Activated T-helper 2 cell treated with anti-CD3 and anti-CD28 coated beads, Interferon-gamma antibody, Interleukin-2, Interleukin-4, amounts not matched to agents 10 μg/mL and 5 μg/mL and 100 μg/mL, durations not matched to agents 14 hours and 24 hours and 36 hours (primary cell): ENCODE measurements around the gene ANKRD12. TPM values are rescaled to one million over a fixed set of nuclear protein-coding genes. Genes with fewer than 3 reads are reported as not detected.

Experiments used
- DNase-seq: peaks from one replicate; pipeline ENCODE4 v3.0.0; 2021; ENCODE audit warnings: low spot score
- H3K27ac Mint-ChIP-seq: one replicate; pipeline ENCODE4 v1.8.0; 2021; ENCODE audit warnings: mixed read lengths
- H3K27me3 Mint-ChIP-seq: one replicate; pipeline ENCODE4 v1.8.0; 2021; ENCODE audit warnings: low read depth, mixed read lengths
- H3K36me3 Mint-ChIP-seq: one replicate; pipeline ENCODE4 v1.8.0; 2021; ENCODE audit warnings: low read depth, mixed read lengths
- H3K4me1 Mint-ChIP-seq: one replicate; pipeline ENCODE4 v1.8.0; 2021; ENCODE audit warnings: low read depth, mixed read lengths
- H3K4me3 Mint-ChIP-seq: one replicate; pipeline ENCODE4 v1.8.0; 2021; ENCODE audit warnings: low read depth, mild to moderate bottlenecking, moderate library complexity, mixed read lengths
- H3K9me3 Mint-ChIP-seq: one replicate; pipeline ENCODE4 v1.8.0; 2021; ENCODE audit warnings: mixed read lengths
- intact Hi-C: fragments of 100-400 bp; cut with micrococcal nuclease; formaldehyde crosslinking; loops from one replicate; pipeline ENCODE4 v1.15.1; 2023
- total RNA-seq: library from RNA; stranded (reverse); gene quantifications from 2 replicates; pipeline ENCODE4 v1.2.3, GENCODE V29; 2022

The ANKRD12 gene
- total RNA-seq, 1 donor from 2014 or later = 68.7 TPM

DNA sequence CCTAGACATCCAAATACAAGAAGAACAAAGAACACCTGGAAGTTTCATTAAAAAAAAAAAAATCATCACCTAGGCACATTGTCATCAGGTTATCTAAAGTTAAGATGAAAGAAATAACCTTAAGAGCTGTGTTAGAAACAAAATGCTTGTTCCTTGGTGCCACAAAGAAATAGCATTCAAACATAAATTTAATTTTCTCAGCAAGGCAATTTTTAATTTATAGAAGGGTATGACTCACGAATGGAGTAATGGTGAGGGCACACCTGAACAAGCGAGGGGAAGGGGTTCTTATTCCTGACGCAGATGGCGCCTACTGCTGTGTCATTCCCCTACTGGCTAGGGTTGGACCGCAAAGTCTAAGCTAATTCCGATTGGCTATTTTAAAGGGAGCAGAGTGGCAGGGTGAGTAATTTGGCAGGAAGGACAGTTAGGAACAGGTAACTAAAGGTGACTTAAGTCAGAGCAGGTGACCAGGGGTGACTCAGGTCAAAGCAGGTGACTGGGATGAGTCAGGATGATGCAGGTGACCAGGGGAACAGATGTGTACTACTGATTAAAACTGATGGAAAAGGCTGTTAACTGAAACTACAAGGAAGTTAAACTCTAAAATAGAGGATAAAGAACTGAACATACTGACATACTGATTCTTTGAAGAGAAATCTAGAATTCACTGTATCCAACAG is 167.9 kb downstream of the ANKRD12 start:
- H3K36me3 Mint-ChIP-seq = no peaks in the 10 kb centered on the region
- peaks cover 11% of the 10 kb centered on the region for H3K9me3 Mint-ChIP-seq
- no peak for DNase-seq
- peaks cover 7% of the 10 kb centered on the region for H3K27me3 Mint-ChIP-seq
- H3K4me1 Mint-ChIP-seq = no peaks in the 10 kb centered on the region
- no peak overlapping the region for H3K4me3 Mint-ChIP-seq
- intact Hi-C loops = no loop called here
- H3K27ac Mint-ChIP-seq = no peak overlapping the region

GRCh38 chr18:9319333-9319732 is 182.8 kb downstream of the ANKRD12 start:
- DNase-seq = no peak
- peaks cover 18% of the 10 kb centered on the region for H3K27me3 Mint-ChIP-seq
- H3K4me3 Mint-ChIP-seq = no peak overlapping the region

DNA sequence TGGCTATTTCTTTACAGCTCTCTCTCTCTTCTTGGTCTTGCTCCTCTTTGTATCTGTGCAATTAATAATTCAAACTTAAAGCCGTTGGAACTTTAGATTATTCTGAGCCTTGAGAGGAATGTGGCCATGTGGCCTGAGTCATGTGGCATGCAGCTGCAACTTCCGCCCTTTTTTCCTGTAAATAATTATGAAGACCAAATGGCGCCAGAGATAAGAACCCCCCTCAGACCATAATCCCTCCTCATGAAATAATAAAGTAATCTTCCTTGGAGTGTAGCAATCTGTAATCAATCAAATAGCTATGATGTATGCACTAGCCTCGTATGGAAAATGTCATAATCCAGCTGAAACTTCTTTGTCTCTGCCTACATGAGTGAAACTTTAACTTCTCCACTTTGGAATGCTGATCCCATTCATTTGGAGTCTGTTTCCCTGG is 184.5 kb downstream of the ANKRD12 start:
- intact Hi-C loops = no loop called here
- no peak for DNase-seq
- Mint-ChIP-seq H3K4me3 (no peak overlapping the region), H3K4me1 (no peaks in the 10 kb centered on the region), H3K27me3 (peaks cover 19% of the 10 kb centered on the region), H3K27ac (no peak overlapping the region), H3K36me3 (no peaks in the 10 kb centered on the region), H3K9me3 (no peaks in the 10 kb centered on the region)

More at GRCh38 chr18:9319333-9319732, 182.8 kb downstream of the ANKRD12 start:
- H3K36me3 Mint-ChIP-seq = no peaks in the 10 kb centered on the region
- intact Hi-C loops = no loop called here
- H3K9me3 Mint-ChIP-seq = no peaks in the 10 kb centered on the region
- no peaks in the 10 kb centered on the region for H3K4me1 Mint-ChIP-seq
- H3K27ac Mint-ChIP-seq = no peak overlapping the region

DNA sequence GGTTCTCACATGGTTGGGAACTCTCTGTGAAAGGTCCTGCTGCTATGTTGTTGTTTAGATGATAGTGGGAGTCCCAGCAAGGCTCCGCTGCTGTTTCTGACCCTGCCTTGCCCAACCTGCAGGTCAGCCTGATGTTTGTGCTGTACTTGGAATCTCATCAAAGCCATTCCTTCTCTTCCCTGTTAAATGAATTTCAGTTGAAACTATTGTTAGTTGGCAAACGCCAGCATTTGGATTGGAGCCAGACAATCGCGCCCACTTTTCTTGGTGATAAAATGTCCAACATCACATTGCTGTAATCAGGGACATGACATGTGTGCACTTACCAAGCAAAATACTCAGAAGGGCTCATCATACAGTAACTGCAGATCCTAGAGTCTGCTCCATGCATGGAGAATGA is 185.2 kb downstream of the ANKRD12 start:
- H3K4me3 Mint-ChIP-seq = no peak overlapping the region
- intact Hi-C loops = no loop called here
- H3K36me3 Mint-ChIP-seq = no peaks in the 10 kb centered on the region
- H3K9me3 Mint-ChIP-seq = no peaks in the 10 kb centered on the region
- no peaks in the 10 kb centered on the region for H3K4me1 Mint-ChIP-seq
- peaks cover 26% of the 10 kb centered on the region for H3K27me3 Mint-ChIP-seq
- no peak overlapping the region for H3K27ac Mint-ChIP-seq
- DNase-seq = no peak

- intact Hi-C loops = no loop called here
- no peak overlapping the region for H3K27ac Mint-ChIP-seq
- no peaks in the 10 kb centered on the region for H3K36me3 Mint-ChIP-seq
- H3K4me3 Mint-ChIP-seq = no peak overlapping the region
- no peak for DNase-seq
- peaks cover 30% of the 10 kb centered on the region for H3K27me3 Mint-ChIP-seq
- H3K9me3 Mint-ChIP-seq = no peaks in the 10 kb centered on the region
- no peaks in the 10 kb centered on the region for H3K4me1 Mint-ChIP-seq
Observed at GRCh38 chr18:9322744-9323143, 186.2 kb downstream of the ANKRD12 start.

- DNase-seq = no peak
- Mint-ChIP-seq H3K27ac (no peak overlapping the region), H3K4me3 (no peak overlapping the region), H3K4me1 (no peaks in the 10 kb centered on the region), H3K36me3 (no peaks in the 10 kb centered on the region), H3K27me3 (peaks cover 35% of the 10 kb centered on the region), H3K9me3 (peaks cover 4% of the 10 kb centered on the region)
- intact Hi-C loops = no loop called here
Observed at GRCh38 chr18:9323750-9324445, 187.3 kb downstream of the ANKRD12 start.

GRCh38 chr18:9325716-9326115 is 189.1 kb downstream of the ANKRD12 start:
- intact Hi-C loops = no loop called here
- peaks cover 6% of the 10 kb centered on the region for H3K9me3 Mint-ChIP-seq

GRCh38 chr18:9328776-9329175 is 192.2 kb downstream of the ANKRD12 start:
- intact Hi-C loops = no loop called here
- H3K36me3 Mint-ChIP-seq = no peaks in the 10 kb centered on the region
- no peak overlapping the region for H3K27ac Mint-ChIP-seq
- DNase-seq = no peak
- H3K4me3 Mint-ChIP-seq = no peak overlapping the region
- peaks cover 47% of the 10 kb centered on the region for H3K27me3 Mint-ChIP-seq
- peaks cover under 1% of the 10 kb centered on the region for H3K4me1 Mint-ChIP-seq
- peaks cover 6% of the 10 kb centered on the region for H3K9me3 Mint-ChIP-seq

More at GRCh38 chr18:9325716-9326115, 189.1 kb downstream of the ANKRD12 start:
- no peaks in the 10 kb centered on the region for H3K36me3 Mint-ChIP-seq
- H3K4me3 Mint-ChIP-seq = no peak overlapping the region
- no peak for DNase-seq
- H3K4me1 Mint-ChIP-seq = no peaks in the 10 kb centered on the region
- H3K27ac Mint-ChIP-seq = no peak overlapping the region
- H3K27me3 Mint-ChIP-seq = peaks cover 44% of the 10 kb centered on the region

DNA sequence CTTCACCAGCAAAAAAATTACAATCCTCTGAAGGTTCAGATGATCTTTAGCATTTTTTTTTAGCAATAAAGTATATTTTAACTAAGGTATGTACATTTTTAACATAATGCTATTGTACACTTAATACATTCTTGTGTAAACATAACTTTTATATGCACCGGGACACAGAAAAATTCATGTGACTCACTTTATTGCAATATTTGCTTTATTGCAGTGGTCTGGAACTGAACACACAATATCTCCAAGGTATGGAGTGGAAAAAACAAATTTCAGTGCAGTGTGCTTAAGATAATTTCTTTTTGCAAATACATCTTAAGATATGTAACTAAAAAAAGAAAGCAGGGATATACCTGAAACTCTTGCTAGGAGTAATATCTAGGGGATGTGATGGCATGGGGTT is 192.9 kb downstream of the ANKRD12 start:
- H3K4me1 Mint-ChIP-seq = peaks cover 1% of the 10 kb centered on the region
- DNase-seq = no peak
- intact Hi-C loops = no loop called here
- H3K36me3 Mint-ChIP-seq = no peaks in the 10 kb centered on the region
- peaks cover 6% of the 10 kb centered on the region for H3K9me3 Mint-ChIP-seq
- H3K27ac Mint-ChIP-seq = no peak overlapping the region
- peaks cover 50% of the 10 kb centered on the region for H3K27me3 Mint-ChIP-seq
- no peak overlapping the region for H3K4me3 Mint-ChIP-seq

DNA sequence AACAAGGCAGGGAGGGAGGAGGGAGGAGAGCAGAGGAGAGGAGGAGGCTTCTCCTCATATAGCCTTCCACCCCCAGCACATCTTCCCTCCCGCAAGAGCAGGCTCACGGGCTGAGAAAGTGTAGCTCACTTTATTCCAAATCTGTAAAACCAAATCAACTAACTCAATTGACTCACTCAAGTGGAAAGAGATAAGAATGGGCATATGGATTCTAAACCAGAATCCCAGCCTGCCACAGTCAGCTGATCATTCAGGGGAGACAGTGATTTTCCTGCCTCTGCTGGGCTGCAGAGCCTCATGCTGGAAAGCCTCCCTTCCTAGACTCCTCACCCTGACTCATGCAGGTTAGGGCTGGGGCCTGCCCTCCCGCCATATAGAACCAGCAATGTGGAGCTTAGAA is 193.8 kb downstream of the ANKRD12 start:
- peaks cover 3% of the 10 kb centered on the region for H3K4me1 Mint-ChIP-seq
- no peak overlapping the region for H3K4me3 Mint-ChIP-seq
- no peak overlapping the region for H3K27ac Mint-ChIP-seq
- no peak for DNase-seq
- no peaks in the 10 kb centered on the region for H3K36me3 Mint-ChIP-seq
- intact Hi-C loops = loop anchor here (5.0 to 10.0 kb wide), 4 partner anchors 258 to 628 kb away; partner anchors contain the start of genes PPP4R1 and VAPA
- peaks cover 6% of the 10 kb centered on the region for H3K9me3 Mint-ChIP-seq
- H3K27me3 Mint-ChIP-seq = peaks cover 50% of the 10 kb centered on the region

DNA sequence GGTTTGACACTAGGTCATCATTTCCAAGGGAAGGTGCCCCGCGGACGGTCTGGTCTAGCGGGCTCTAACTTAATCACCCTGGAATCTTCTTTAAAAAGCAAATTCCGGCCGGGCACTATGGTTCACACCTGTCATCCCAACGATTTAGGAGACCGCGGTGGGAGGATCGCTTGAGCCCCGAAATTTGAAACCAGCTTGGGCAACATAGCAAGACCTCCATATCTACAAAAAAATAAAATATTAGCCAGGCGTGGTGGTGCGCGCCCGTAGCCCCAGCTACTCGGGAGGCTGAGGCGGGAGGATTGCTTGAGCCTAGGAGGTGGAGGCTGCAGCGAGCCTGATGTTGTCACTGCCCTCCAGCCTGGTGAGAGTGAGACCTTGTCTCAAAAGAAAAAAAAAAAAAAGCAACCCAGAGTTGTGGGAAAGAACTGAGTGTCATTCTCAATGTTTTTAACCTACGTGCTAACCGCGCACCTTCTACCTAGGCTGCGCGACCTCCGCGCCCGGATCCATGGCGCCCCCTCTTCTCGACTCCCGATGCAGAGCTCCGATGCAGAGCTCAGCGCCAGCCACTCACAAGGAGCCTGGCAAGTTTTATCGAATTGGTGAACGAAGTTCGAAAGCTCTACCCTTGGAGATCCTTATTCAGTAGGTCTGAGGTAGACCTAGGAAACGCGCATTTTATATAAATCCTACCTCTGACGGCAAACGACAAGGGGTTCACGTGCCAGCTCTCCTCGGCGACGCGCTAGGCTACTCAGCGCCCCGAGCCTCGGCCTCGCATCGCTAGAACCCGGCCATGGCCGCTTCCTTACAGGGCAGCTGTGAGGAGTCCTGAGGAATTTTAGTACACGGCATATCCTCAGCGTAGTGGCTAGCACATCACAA is 197.1 kb downstream of the ANKRD12 start:
- peaks cover 9% of the 10 kb centered on the region for H3K36me3 Mint-ChIP-seq

GRCh38 chr18:9334329-9334972 is 197.9 kb downstream of the ANKRD12 start, which contains the start of gene TWSG1:
Gene TWSG1, plus strand, starts transcription at chr18:9334773. Its CDS starts 2,457 bp downstream, at chr18:9337230.
- H3K36me3 Mint-ChIP-seq = peaks cover 9% of the 10 kb centered on the region
- peak within 1 kb of the TSS; percentile 84 for H3K4me3 Mint-ChIP-seq
- intact Hi-C loops = loop anchor here (1.0 to 10.0 kb wide), 6 partner anchors 141 to 632 kb away; partner anchors contain the start of genes ANKRD12, PPP4R1, RALBP1 and VAPA
- peak within 1 kb of the TSS; percentile 65 for H3K27ac Mint-ChIP-seq
- H3K4me1 Mint-ChIP-seq = peaks cover 19% of the 10 kb centered on the region
- peak; percentile 89 for DNase-seq
- H3K9me3 Mint-ChIP-seq = no peaks in the 10 kb centered on the region
- H3K27me3 Mint-ChIP-seq = peaks cover 25% of the 10 kb centered on the region

More for the DNA sequence above, 197.1 kb downstream of the ANKRD12 start:
- Mint-ChIP-seq H3K27ac (peak overlapping the region; percentile 65), H3K4me3 (peak overlapping the region; percentile 82), H3K9me3 (peaks cover 3% of the 10 kb centered on the region), H3K4me1 (peaks cover 19% of the 10 kb centered on the region), H3K27me3 (peaks cover 31% of the 10 kb centered on the region)
- no peak for DNase-seq
- intact Hi-C loops = loop anchor here (1.0 to 10.0 kb wide), 6 partner anchors 142 to 631 kb away; partner anchors contain the start of genes ANKRD12, PPP4R1, RALBP1 and VAPA
